MM.1S (cell line): ENCODE measurements around the gene TMEM258.

Experiments used
- EZH2 ChIP-seq: fragments of 300-600 bp; sonication (generic); optimal IDR thresholded peaks from 2 replicates; pipeline ENCODE3; 2017; ENCODE audit warnings: low read depth, mild to moderate bottlenecking, antibody characterized with exemption, low read length, mixed read lengths
- TF ChIP-seq, protein P1 (sequence below): fragments of 300-600 bp; sonication (generic); IDR thresholded peaks from 2 replicates; pipeline ENCODE4 v1.5.1; 2016; ENCODE audit warnings: antibody characterized with exemption, low read length, mixed read lengths

DNA sequence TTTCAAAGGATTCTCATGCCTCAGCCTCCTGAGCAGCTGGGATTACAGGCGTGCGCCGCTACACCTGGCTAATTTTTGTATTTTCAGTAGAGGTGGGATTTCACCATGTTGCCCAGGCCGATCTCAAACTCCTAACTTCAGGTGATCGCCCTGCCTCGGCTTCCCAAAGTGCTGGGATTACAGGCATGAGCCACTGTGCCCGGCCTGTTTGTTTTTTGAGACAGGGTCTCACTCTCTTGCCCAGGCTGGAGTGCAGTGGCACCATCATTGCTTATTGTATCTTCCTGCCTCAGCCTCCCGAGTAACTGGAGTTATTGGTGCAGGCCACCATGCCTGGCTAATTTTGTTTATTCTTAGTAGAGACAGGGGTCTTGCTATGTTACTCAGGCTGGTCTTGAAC, 43.8 kb upstream of the TMEM258 start:
- TF ChIP-seq EZH2, result no peak
- TF ChIP-seq, protein P1, sequence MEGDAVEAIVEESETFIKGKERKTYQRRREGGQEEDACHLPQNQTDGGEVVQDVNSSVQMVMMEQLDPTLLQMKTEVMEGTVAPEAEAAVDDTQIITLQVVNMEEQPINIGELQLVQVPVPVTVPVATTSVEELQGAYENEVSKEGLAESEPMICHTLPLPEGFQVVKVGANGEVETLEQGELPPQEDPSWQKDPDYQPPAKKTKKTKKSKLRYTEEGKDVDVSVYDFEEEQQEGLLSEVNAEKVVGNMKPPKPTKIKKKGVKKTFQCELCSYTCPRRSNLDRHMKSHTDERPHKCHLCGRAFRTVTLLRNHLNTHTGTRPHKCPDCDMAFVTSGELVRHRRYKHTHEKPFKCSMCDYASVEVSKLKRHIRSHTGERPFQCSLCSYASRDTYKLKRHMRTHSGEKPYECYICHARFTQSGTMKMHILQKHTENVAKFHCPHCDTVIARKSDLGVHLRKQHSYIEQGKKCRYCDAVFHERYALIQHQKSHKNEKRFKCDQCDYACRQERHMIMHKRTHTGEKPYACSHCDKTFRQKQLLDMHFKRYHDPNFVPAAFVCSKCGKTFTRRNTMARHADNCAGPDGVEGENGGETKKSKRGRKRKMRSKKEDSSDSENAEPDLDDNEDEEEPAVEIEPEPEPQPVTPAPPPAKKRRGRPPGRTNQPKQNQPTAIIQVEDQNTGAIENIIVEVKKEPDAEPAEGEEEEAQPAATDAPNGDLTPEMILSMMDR, result no peak
